Measurements from ENCODE around the gene RLBP1.

DNA sequence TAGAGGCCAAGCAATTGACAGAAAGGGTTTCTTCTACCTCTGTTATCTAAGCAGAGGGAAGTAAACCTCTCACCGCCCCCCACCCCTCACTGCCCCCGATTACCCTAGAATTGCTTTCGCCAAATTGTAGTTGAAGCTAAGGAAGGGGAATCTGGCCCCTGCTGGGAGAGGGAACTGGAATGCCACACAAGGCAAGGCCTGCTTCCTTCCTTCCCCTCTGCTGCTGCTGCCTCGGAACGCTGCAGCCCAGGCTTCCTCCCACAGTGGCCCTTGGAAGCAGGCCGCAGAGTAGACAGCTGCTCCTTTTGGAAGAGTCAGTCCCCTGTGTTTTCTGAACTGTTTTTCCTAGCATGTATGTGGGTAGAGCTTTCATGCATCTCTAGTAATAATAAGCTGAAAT, 21.6 kb downstream of the RLBP1 start:
- TF ChIP-seq, protein P1, sequence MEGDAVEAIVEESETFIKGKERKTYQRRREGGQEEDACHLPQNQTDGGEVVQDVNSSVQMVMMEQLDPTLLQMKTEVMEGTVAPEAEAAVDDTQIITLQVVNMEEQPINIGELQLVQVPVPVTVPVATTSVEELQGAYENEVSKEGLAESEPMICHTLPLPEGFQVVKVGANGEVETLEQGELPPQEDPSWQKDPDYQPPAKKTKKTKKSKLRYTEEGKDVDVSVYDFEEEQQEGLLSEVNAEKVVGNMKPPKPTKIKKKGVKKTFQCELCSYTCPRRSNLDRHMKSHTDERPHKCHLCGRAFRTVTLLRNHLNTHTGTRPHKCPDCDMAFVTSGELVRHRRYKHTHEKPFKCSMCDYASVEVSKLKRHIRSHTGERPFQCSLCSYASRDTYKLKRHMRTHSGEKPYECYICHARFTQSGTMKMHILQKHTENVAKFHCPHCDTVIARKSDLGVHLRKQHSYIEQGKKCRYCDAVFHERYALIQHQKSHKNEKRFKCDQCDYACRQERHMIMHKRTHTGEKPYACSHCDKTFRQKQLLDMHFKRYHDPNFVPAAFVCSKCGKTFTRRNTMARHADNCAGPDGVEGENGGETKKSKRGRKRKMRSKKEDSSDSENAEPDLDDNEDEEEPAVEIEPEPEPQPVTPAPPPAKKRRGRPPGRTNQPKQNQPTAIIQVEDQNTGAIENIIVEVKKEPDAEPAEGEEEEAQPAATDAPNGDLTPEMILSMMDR (IDR thresholded peaks at IDR 0.05; ENCODE audit: extremely low read depth in 1 of 2, insufficient read depth in 1 of 2, low read depth in 1 of 2, low read length in 2 of 2): no peak
- TF ChIP-seq EZH2 (IDR thresholded peaks at IDR 0.05; ENCODE audit: borderline replicate concordance, low read depth, low read length, severe bottlenecking) (no peak), POLR2AphosphoS5 (IDR thresholded peaks at IDR 0.05; ENCODE audit: insufficient read depth, low read depth, low read length) (no peak), FOS (IDR thresholded peaks at IDR 0.05; ENCODE audit: borderline replicate concordance, insufficient read depth, low read length) (no peak), POLR2A (IDR thresholded peaks at IDR 0.05; ENCODE audit: low read depth, low read length) (no peak)
